Glomerular visceral epithelial cell (primary cell): Measurements from ENCODE around the gene MAST4.

Experiments
- DNase-seq: peaks from one replicate; pipeline ENCODE4 v3.0.0-alpha.2; 2016; ENCODE audit errors: extremely low spot score

MAST4 gene

GRCh38 chr5:66991746-66992145 lies 395.6 kb downstream of the MAST4 start:
- DNase-seq: no peak

DNA sequence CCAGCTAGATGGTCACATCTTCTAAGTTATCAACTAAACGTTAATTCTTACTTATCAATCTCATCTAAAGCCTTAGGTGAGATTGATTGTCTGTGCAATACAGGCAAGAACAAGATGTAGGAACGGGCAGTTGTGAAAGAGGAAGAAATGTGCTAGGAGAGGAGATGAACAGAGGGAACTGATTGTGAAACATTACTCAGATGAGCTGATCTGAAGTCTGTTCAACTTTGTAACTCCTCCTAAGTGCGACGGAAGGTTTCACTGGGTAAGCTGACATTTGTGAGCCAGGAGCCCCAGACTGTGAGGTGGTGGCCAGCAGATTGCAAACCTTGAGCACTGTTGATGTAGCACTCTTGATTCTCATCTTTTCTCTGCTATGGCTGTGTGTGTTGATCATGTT lies 396.4 kb downstream of the MAST4 start:
- no peak for DNase-seq

DNA sequence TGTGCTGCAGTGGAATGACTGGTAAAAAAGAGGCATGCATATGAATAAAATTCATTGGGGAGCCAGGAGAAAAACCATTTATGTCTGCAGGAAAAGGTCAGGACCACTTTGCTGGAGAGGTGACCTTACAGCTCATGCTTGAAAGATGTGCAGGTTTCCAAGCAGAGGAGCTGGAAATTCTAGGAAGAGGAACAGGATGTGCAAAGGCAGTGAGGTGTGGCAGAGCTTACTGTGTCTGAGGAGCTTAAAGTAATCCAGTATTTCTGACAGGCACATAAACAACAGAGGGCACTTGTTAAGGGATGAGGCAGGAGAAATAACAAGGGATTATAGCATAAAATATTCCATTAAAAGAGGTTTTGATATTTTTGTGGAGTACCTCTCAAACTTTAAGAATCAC lies 397.3 kb downstream of the MAST4 start:
- DNase-seq: peak; percentile 35

- DNase-seq: no peak
Observed at GRCh38 chr5:66993882-66994281, 397.7 kb downstream of the MAST4 start.

GRCh38 chr5:66994790-66995189 lies 398.6 kb downstream of the MAST4 start:
- no peak for DNase-seq

- DNase-seq: no peak
Observed at GRCh38 chr5:67000794-67001475, 404.7 kb downstream of the MAST4 start.

DNA sequence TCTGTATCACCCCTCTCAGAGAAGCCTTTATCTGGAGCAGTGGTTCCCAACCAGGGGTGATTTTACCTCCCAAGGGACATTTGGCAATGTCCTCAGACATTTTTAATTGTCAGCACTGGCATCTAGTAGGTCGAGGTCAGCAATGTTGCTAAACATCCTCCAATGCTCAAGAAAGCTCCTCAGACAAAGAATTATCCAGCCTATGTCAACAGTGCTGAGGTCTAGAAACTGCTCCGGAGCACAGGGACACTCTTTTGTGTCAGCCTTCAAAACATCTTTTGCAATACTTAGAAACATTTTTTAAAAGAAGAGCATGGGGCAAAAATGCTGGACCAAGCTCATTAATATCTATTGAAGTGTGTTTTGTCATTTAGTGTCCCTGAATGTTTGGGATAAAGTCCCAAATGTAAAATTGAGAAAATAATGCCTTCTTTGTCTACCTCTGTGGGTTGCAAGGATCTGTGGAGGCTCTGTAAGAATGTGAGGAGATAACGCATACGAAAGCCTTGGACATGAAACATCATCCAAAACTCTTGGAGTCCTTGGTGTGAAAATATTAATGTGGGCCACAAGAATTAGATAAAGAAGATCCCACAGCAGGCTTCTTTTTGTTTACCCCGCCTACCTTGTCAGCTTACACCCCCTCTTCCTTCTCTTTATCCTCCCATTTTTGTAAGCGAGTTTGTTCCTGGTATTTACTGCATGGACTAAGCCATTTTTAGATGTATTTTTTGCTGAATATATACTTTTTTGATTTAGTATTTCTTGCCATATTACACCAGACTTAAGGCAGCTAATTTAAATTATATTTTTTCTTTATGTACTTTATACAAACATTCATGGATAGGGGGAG lies 406.9 kb downstream of the MAST4 start:
- DNase-seq: no peak

- no peak for DNase-seq
Observed at GRCh38 chr5:67003685-67003934, 407.4 kb downstream of the MAST4 start.

DNA sequence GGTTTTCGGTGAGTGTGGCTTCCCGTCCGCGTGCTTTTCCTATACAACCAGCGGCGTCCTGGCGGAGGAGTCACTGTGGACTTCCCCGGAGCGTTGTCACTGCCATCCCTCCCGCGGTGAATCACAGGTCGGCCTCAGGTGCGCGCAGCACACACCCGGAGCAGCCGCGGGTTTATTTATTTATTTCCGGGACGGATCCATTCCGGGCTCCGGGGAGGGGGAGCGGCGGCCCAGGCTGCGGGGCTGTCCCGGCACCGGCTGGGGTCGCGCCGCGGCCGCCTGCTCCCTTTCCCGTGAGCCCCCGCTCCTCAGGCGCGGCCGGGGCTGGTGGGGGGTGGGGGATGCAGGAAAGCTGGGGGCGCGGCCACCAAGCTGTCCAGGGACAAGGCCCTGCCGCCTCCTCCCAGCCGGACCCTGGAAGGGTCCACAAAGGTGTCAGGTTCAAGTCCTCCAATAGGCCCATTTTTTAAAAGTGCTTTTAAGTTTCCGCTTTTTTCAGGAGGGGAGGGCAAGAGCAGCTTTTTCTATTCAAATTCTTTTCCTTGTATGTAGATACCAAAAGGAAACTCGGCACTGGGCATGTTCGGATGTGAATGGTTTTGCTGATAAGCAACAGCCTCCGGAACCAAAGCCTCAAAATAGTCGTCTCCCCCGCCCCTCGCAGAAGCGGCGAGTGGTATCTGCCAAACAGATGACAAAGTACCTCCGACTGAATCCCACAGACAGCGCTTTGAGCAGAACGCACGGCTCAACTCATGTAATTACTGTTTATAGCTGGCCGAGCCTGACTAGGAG lies 407.9 kb downstream of the MAST4 start:
- peak; percentile 90 for DNase-seq

DNA sequence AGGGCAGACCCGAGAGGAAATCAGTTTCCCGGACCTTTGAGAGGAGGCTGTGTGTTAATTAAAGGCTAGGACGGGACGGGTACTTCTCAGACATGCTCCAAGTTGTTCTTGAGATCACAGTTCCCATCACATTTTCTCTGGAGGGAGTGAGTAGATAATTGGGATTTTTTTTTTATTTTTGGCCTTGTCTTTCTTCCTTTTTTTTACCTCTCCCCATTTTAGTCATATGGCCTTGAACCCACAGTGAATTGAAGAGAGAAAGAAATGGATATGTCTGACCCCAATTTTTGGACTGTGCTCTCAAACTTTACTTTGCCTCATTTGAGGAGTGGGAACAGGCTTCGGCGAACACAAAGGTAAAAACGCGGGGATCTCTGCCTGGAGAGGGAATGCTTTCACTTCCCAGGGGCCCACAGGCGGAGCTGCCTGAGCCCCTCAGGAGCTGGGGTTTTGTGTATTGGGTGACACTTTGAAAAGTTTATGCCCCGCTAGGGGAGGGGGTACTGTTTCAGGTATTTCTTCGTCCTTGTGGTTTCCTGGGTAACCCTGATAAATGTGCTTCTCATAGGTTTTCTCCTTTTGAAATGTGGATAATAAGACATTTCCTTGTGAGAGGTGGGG lies 408.6 kb downstream of the MAST4 start:
- no peak for DNase-seq

- DNase-seq: no peak
Observed at GRCh38 chr5:67005737-67006499, 409.7 kb downstream of the MAST4 start.

DNA sequence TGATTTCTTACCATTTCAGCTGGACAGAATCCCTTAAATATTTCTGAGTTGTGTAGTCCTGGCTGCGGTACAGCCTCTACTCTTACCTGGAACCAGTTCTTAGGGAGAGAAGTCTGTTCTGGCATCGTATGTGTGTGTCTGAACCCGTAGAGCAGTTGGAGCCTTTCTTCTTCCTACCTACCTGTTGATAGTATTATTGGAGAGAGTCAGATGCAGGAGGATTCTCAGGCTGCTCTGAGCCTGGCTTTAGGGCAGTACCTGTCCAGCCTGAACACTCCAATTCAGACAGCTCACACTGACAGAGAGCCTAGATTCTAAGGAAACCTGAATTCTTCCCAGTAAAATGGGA lies 410.3 kb downstream of the MAST4 start:
- DNase-seq: no peak

DNA sequence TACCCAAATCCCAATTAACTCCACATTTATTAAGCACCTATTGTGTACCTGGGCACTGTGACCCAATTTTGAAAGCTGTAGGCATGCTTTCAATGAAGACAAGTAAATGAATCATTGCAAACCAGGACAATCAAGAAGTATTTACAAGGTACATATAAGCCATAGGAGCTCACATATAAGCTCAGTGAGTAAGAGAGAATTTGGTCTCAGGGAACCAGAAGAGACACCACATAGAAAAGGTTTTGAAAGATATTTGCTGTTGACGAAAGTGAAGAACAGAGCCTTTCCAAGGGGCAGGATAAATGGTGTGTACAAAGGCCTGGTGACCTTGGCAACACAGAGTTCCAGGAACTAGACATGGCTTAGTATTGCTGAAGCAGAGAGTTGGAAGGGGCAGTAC lies 412.8 kb downstream of the MAST4 start:
- no peak for DNase-seq

- DNase-seq: peak; percentile 76
Observed at GRCh38 chr5:67010684-67011409, 414.7 kb downstream of the MAST4 start.

- no peak for DNase-seq
Observed at GRCh38 chr5:67011422-67011821, 415.2 kb downstream of the MAST4 start.

DNA sequence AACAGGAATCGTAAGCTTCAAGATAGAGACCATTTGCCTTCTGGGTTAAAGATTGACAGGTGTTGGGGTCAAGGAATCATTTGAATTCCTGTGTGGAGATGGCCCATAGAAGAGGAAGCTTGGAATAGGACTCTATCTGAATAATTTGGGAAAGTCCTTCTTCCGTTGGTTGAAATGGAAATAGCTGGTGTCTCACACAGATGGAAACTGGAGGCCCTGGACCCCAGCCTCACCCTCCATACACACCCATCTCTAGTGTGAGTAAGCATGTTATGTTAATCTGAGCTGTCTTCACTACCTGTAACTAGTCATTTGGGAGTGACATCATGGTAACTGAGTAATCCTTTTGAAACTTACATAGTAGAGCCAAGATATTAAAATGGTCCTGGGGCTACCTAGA lies 416.0 kb downstream of the MAST4 start:
- DNase-seq: peak; percentile 43

DNA sequence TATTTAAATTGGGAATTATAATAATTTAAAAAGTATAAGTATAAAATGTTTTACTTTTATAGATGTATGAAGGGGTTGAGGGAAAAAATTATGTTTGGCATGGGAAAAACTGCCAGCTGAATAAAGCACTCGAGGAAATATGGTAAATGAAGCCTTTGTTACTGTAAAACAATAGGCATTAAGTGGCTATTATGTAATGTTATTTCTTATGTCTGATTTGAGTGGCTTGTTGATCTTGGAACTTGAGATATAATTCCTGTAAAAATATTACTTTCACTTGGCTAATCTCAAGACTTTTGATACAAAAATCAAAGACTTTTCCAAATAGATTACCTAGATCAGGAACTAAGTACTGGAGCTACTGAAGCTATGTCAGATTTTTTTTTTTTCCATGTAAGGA lies 417.5 kb downstream of the MAST4 start:
- no peak for DNase-seq

DNA sequence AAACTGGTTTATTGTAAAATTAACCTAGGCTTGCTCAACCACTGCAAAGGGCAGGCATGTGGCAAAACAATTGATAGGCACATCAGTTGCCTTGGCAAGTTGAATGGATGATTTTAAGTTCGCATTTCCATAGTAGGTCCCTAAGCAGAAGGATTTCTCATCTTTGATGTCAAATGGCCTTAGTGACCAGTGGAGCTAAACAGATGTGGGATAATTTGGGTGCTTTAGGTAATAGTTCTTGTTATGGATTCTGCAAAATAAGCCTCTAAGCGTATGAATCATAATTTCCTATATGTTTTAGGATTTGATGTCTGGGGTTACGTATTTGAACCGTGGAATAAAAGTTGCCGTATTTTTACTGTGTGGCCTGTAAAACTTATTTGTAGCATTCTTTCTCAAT lies 418.0 kb downstream of the MAST4 start:
- DNase-seq: no peak

GRCh38 chr5:67014957-67015400 lies 418.8 kb downstream of the MAST4 start:
- no peak for DNase-seq

- peak; percentile 41 for DNase-seq
Observed at GRCh38 chr5:67015541-67016191, 419.5 kb downstream of the MAST4 start.
